Karpas-422 (cell line): ENCODE results near the gene GCHFR. TPM values are rescaled to one million over a fixed set of nuclear protein-coding genes. Genes with fewer than 3 reads are reported as not detected.
A peak's percentile ranks its signal among the peaks of the same experiment; 100 is the strongest.

Source experiments
- DNase-seq: peaks from one replicate; pipeline ENCODE4 v3.0.0-alpha.2; 2015
- H2AFZ ChIP-seq: fragments of 200-600 bp; sonication (generic); 2 replicates; pipeline ENCODE4 v1.6.1; 2014; ENCODE audit warnings: antibody characterized with exemption, low read length, mixed read lengths
- H3K27ac ChIP-seq: fragments of 200-600 bp; sonication (generic); 2 replicates; pipeline ENCODE4 v1.5.1; 2014; ENCODE audit warnings: mild to moderate bottlenecking, low read length, moderate library complexity
- H3K27me3 ChIP-seq: fragments of 200-600 bp; sonication (generic); 2 replicates; pipeline ENCODE4 v1.6.1; 2014; ENCODE audit warnings: low read length, mixed read lengths
- H3K36me3 ChIP-seq: fragments of 200-600 bp; sonication (generic); 2 replicates; pipeline ENCODE4 v1.6.1; 2014; ENCODE audit warnings: low read length, mixed read lengths; ENCODE audit not compliant: insufficient read depth
- H3K4me1 ChIP-seq: fragments of 200-600 bp; sonication (generic); 2 replicates; pipeline ENCODE4 v1.6.1; 2014; ENCODE audit warnings: mild to moderate bottlenecking, low read length, mixed read lengths
- H3K4me2 ChIP-seq: fragments of 200-600 bp; sonication (generic); 2 replicates; pipeline ENCODE4 v1.6.1; 2014; ENCODE audit warnings: low read length, low read depth, mild to moderate bottlenecking; ENCODE audit not compliant: poor library complexity, severe bottlenecking
- H3K4me3 ChIP-seq: fragments of 200-600 bp; sonication (generic); 2 replicates; pipeline ENCODE4 v1.5.1; 2014; ENCODE audit warnings: mild to moderate bottlenecking, antibody characterized with exemption, low read length, mixed read lengths
- H3K79me2 ChIP-seq: fragments of 200-600 bp; sonication (generic); 2 replicates; pipeline ENCODE4 v1.6.1; 2014; ENCODE audit warnings: mild to moderate bottlenecking, low read length, mixed read lengths
- H3K9ac ChIP-seq: fragments of 200-600 bp; sonication (generic); 2 replicates; pipeline ENCODE4 v1.6.0; 2014; ENCODE audit warnings: low read length
- H3K9me2 ChIP-seq: fragments of 200-600 bp; sonication (generic), shearing (Covaris generic); replicated peaks from 2 replicates; pipeline ENCODE4 v1.6.0; 2014; ENCODE audit warnings: mild to moderate bottlenecking, low read length, moderate library complexity; ENCODE audit not compliant: insufficient read depth
- H3K9me3 ChIP-seq: fragments of 300-700, 200-600 bp; sonication (generic); 2 replicates; pipeline ENCODE4 v1.6.1; 2014; ENCODE audit warnings: low read length, mixed read lengths
- H4K20me1 ChIP-seq: fragments of 200-600 bp; sonication (generic); 2 replicates; pipeline ENCODE4 v1.6.1; 2014; ENCODE audit warnings: mild to moderate bottlenecking, antibody characterized with exemption, low read length, low read depth; ENCODE audit not compliant: insufficient read depth
- total RNA-seq: library from RNA; depleted of rRNA; stranded (reverse); fragments of >200 nt; shearing (Covaris generic); gene quantifications from 2 replicates; pipeline ENCODE4 v1.2.3, GENCODE V29; 2014; ENCODE audit warnings: low replicate concordance; rRNA removed

GCHFR gene
- 173 and 503 TPM in 2 replicates for total RNA-seq

- Histone ChIP-seq H3K4me1 (peaks cover 54% of the 10 kb centered on the region), H4K20me1 (0 out of 2 replicates have a peak, but pooled peaks cover 3% of the 10 kb centered on the region), H2AFZ (peak within 1 kb of the TSS; percentile 76), H3K9me2 (no peaks in the 10 kb centered on the region), H3K27ac (peak within 1 kb of the TSS; percentile 89), H3K4me3 (peak within 1 kb of the TSS; percentile 73), H3K27me3 (no peaks in the 10 kb centered on the region), H3K36me3 (peaks cover 3% of the 10 kb centered on the region; the same call in 1 of the 2 replicates), H3K79me2 (peaks cover 9% of the 10 kb centered on the region; the same call in 1 of the 2 replicates), H3K4me2 (peak within 1 kb of the TSS; percentile 84), H3K9me3 (no peaks in the 10 kb centered on the region), H3K9ac (peak within 1 kb of the TSS; percentile 85)
- DNase-seq, result peak; percentile 89
Observed at GRCh38 chr15:40763801-40764628, at the start of gene GCHFR. TSS of gene GCHFR (plus strand) at chr15:40764068. CDS start at chr15:40764181, 113 bp downstream.

- no peak overlapping the region for H3K27ac ChIP-seq
- H3K36me3 ChIP-seq, result peaks cover 40% of the 10 kb centered on the region
- H3K9ac ChIP-seq, result no peak overlapping the region
- H4K20me1 ChIP-seq, result no peaks in the 10 kb centered on the region
- H2AFZ ChIP-seq, result no peak overlapping the region
- DNase-seq, result no peak
- 0 out of 2 replicates have a peak, but pooled peaks cover 2% of the 10 kb centered on the region for H3K79me2 ChIP-seq
- no peaks in the 10 kb centered on the region for H3K4me1 ChIP-seq
- H3K9me3 ChIP-seq, result no peaks in the 10 kb centered on the region
- H3K4me3 ChIP-seq, result no peak overlapping the region
- H3K9me2 ChIP-seq, result no peaks in the 10 kb centered on the region
- no peaks in the 10 kb centered on the region for H3K27me3 ChIP-seq
- no peak overlapping the region for H3K4me2 ChIP-seq
Observed at GRCh38 chr15:40714144-40714543, 49.7 kb upstream of the GCHFR start.

- peaks cover 3% of the 10 kb centered on the region; the same call in 1 of the 2 replicates for H3K4me1 ChIP-seq
- H3K4me2 ChIP-seq, result no peak overlapping the region
- H3K36me3 ChIP-seq, result peaks cover 43% of the 10 kb centered on the region
- H3K27me3 ChIP-seq, result no peaks in the 10 kb centered on the region
- H3K27ac ChIP-seq, result no peak overlapping the region
- no peak for DNase-seq
- H4K20me1 ChIP-seq, result no peaks in the 10 kb centered on the region
- no peaks in the 10 kb centered on the region for H3K9me2 ChIP-seq
- H3K9ac ChIP-seq, result no peak overlapping the region
- no peak overlapping the region for H3K4me3 ChIP-seq
- H2AFZ ChIP-seq, result no peak overlapping the region
- 0 out of 2 replicates have a peak, but pooled peaks cover 2% of the 10 kb centered on the region for H3K79me2 ChIP-seq
- no peaks in the 10 kb centered on the region for H3K9me3 ChIP-seq
Observed at GRCh38 chr15:40716165-40716564, 47.7 kb upstream of the GCHFR start.

GRCh38 chr15:40721701-40722100 lies 42.2 kb upstream of the GCHFR start:
- Histone ChIP-seq H3K4me1 (peaks cover 25% of the 10 kb centered on the region), H3K9me3 (no peaks in the 10 kb centered on the region), H3K36me3 (peaks cover 33% of the 10 kb centered on the region; the same call in 1 of the 2 replicates), H3K4me2 (no peak overlapping the region), H3K27ac (no peak overlapping the region), H3K9ac (no peak overlapping the region), H3K27me3 (no peaks in the 10 kb centered on the region), H3K4me3 (no peak overlapping the region), H3K9me2 (no peaks in the 10 kb centered on the region), H2AFZ (no peak overlapping the region), H3K79me2 (0 out of 2 replicates have a peak, but pooled peaks cover 3% of the 10 kb centered on the region), H4K20me1 (no peaks in the 10 kb centered on the region)
- no peak for DNase-seq

- Histone ChIP-seq H3K4me2 (peak overlapping the region; percentile 19), H3K27ac (no peak overlapping the region; the same call in 1 of the 2 replicates), H3K9me2 (no peaks in the 10 kb centered on the region), H3K9ac (no peak overlapping the region), H3K79me2 (0 out of 2 replicates have a peak, but pooled peaks cover 3% of the 10 kb centered on the region), H3K4me3 (no peak overlapping the region), H2AFZ (no peak overlapping the region), H3K27me3 (no peaks in the 10 kb centered on the region), H3K36me3 (peaks cover 32% of the 10 kb centered on the region; the same call in 1 of the 2 replicates), H4K20me1 (no peaks in the 10 kb centered on the region), H3K4me1 (peaks cover 25% of the 10 kb centered on the region), H3K9me3 (no peaks in the 10 kb centered on the region)
- DNase-seq, result no peak
Observed at GRCh38 chr15:40722354-40722753, 41.5 kb upstream of the GCHFR start.

- Histone ChIP-seq H3K79me2 (0 out of 2 replicates have a peak, but pooled peaks cover 3% of the 10 kb centered on the region), H3K27me3 (no peaks in the 10 kb centered on the region)
Observed at GRCh38 chr15:40722934-40723333, 40.9 kb upstream of the GCHFR start.

GRCh38 chr15:40723919-40724318 lies 39.9 kb upstream of the GCHFR start:
- Histone ChIP-seq H3K27me3 (no peaks in the 10 kb centered on the region), H4K20me1 (no peaks in the 10 kb centered on the region), H3K9ac (no peak overlapping the region), H3K4me2 (no peak overlapping the region), H3K9me3 (no peaks in the 10 kb centered on the region), H2AFZ (no peak overlapping the region), H3K4me1 (peaks cover 25% of the 10 kb centered on the region), H3K79me2 (0 out of 2 replicates have a peak, but pooled peaks cover 3% of the 10 kb centered on the region), H3K36me3 (peaks cover 26% of the 10 kb centered on the region; the same call in 1 of the 2 replicates), H3K9me2 (no peaks in the 10 kb centered on the region), H3K27ac (no peak overlapping the region), H3K4me3 (no peak overlapping the region)
- DNase-seq, result no peak

More at GRCh38 chr15:40722934-40723333, 40.9 kb upstream of the GCHFR start:
- no peak overlapping the region for H2AFZ ChIP-seq
- H3K4me2 ChIP-seq, result peak overlapping the region; percentile 19
- peaks cover 25% of the 10 kb centered on the region for H3K4me1 ChIP-seq
- H4K20me1 ChIP-seq, result no peaks in the 10 kb centered on the region
- no peak overlapping the region; the same call in 1 of the 2 replicates for H3K27ac ChIP-seq
- H3K36me3 ChIP-seq, result peaks cover 30% of the 10 kb centered on the region; the same call in 1 of the 2 replicates
- no peaks in the 10 kb centered on the region for H3K9me3 ChIP-seq
- peak; percentile 53 for DNase-seq
- no peak overlapping the region for H3K9ac ChIP-seq
- no peaks in the 10 kb centered on the region for H3K9me2 ChIP-seq
- H3K4me3 ChIP-seq, result no peak overlapping the region

GRCh38 chr15:40731034-40731433 lies 32.8 kb upstream of the GCHFR start:
- Histone ChIP-seq H3K9me2 (no peaks in the 10 kb centered on the region), H3K79me2 (no peaks in the 10 kb centered on the region), H4K20me1 (no peaks in the 10 kb centered on the region), H3K9ac (no peak overlapping the region), H3K36me3 (peaks cover 27% of the 10 kb centered on the region), H3K27me3 (no peaks in the 10 kb centered on the region), H3K4me3 (no peak overlapping the region), H3K9me3 (no peaks in the 10 kb centered on the region), H3K4me2 (no peak overlapping the region), H2AFZ (no peak overlapping the region), H3K4me1 (no peaks in the 10 kb centered on the region), H3K27ac (no peak overlapping the region)
- no peak for DNase-seq
